ENCODE data around the gene SEZ6L2. TPM values are rescaled to one million over a fixed set of nuclear protein-coding genes. Genes with fewer than 3 reads are reported as not detected.

The SEZ6L2 gene
- total RNA-seq, 4 donors from 2014 or later = 0.33 to 1.5 (median 0.79) TPM

GRCh38 chr16:29850998-29851397, 48.4 kb downstream of the SEZ6L2 start:
- 87 to 97% methylated on average over 3 of the region's 3 CpGs for WGBS, 2 donors
- Histone ChIP-seq H3K27ac (no peak overlapping the region), H3K4me3 (replicated peaks in 1 of 3) (no peak overlapping the region), H3K27me3 (no peaks in the 10 kb centered on the region), H3K9me3 (no peaks in the 10 kb centered on the region), H3K4me1 (peaks cover 0 to 8% of the 10 kb centered on the region in 2 donors), H3K36me3 (peaks cover 12 to 16% of the 10 kb centered on the region in 2 donors)
- TF ChIP-seq CTCF (IDR thresholded peaks at IDR 0.05) = no peak
- TF ChIP-seq POLR2A (IDR thresholded peaks at IDR 0.05) = no peak
- intact Hi-C loops (cut with DNase I) = no loop called here
- no peak for DNase-seq

- intact Hi-C loops (cut with DNase I) = no loop called here
- H3K4me1 ChIP-seq = peaks cover 0 to 8% of the 10 kb centered on the region in 2 donors
- no peaks in the 10 kb centered on the region for H3K27me3 ChIP-seq
- peak; percentile 68 to 71 for DNase-seq
- H3K9me3 ChIP-seq = no peaks in the 10 kb centered on the region
- no peak overlapping the region for H3K4me3 ChIP-seq (replicated peaks in 1 of 3)
- H3K27ac ChIP-seq = no peak overlapping the region
- H3K36me3 ChIP-seq = peaks cover 21 to 31% of the 10 kb centered on the region in 2 donors
- TF ChIP-seq CTCF (IDR thresholded peaks at IDR 0.05) (no peak), POLR2A (IDR thresholded peaks at IDR 0.05) (no peak)
- WGBS, 2 donors = 37 to 41% methylated on average over 5 of the region's 5 CpGs
Observed at GRCh38 chr16:29849505-29849904, 49.8 kb downstream of the SEZ6L2 start.

GRCh38 chr16:29848420-29849297, 50.7 kb downstream of the SEZ6L2 start:
- H3K27me3 ChIP-seq = no peaks in the 10 kb centered on the region
- peak; percentile 49 to 68 for DNase-seq
- H3K4me1 ChIP-seq = peaks cover 0 to 8% of the 10 kb centered on the region in 2 donors
- H3K36me3 ChIP-seq = peaks cover 22 to 36% of the 10 kb centered on the region in 2 donors
- no peak overlapping the region for H3K27ac ChIP-seq
- H3K4me3 ChIP-seq (replicated peaks in 1 of 3) = no peak overlapping the region
- WGBS, 2 donors = 70 to 78% methylated on average over 7 to 9 of the region's 15 CpGs
- peak; percentile 33 to 83 (median 58) for TF ChIP-seq CTCF (IDR thresholded peaks at IDR 0.05)
- TF ChIP-seq POLR2A (IDR thresholded peaks at IDR 0.05) = no peak
- intact Hi-C loops (cut with DNase I) = no loop called here
- no peaks in the 10 kb centered on the region for H3K9me3 ChIP-seq

DNA sequence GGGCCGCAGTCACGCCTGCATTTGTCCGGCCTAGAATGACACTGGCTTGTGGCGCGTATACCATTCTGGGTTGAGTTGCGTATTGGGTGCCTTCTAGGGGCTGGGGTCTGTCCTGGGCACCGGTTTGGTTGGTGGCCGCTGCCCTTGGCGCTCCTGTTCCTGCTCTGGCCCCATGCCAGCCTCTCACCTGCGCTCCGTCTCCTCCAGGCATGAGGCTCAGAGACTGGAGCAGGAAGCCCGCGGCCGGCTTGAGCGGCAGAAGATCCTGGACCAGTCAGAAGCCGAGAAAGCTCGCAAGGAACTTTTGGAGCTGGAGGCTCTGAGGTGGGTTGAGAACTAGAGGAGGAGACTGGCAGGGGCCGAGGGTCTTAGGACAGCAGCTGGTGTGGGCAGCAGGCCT, 53.7 kb downstream of the SEZ6L2 start:
- intact Hi-C loops (cut with DNase I) = no loop called here

More for the DNA sequence above, 53.7 kb downstream of the SEZ6L2 start:
- DNase-seq = peak; percentile 70 to 74
- peaks cover 40 to 60% of the 10 kb centered on the region in 2 donors for H3K36me3 ChIP-seq
- H3K27me3 ChIP-seq = no peaks in the 10 kb centered on the region
- TF ChIP-seq POLR2A (IDR thresholded peaks at IDR 0.05) (no peak), CTCF (IDR thresholded peaks at IDR 0.05) (no peak)
- peaks cover 0 to 8% of the 10 kb centered on the region in 2 donors for H3K4me1 ChIP-seq
- no peaks in the 10 kb centered on the region for H3K9me3 ChIP-seq
- no peak overlapping the region for H3K4me3 ChIP-seq (replicated peaks in 1 of 3)
- no peak overlapping the region for H3K27ac ChIP-seq
- WGBS, 2 donors = 61 to 69% methylated on average over 7 to 14 of the region's 18 CpGs

Measured in thyroid gland (tissue), 4 donors.